Activated T-cell treated with anti-CD3 and anti-CD28 coated beads, Interleukin-2, amount 50 U/mL, for 4 hours (primary cell): ENCODE data around the gene SLC25A41. TPM values are rescaled to one million over a fixed set of nuclear protein-coding genes. Genes with fewer than 3 reads are reported as not detected.

Experiments used
- ATAC-seq, 2 donors: fragments of 200-7000 bp; cut with Tn5 transposase; one replicate each; pipeline ENCODE4 v1.10.0; 2021
- DNase-seq: peaks from one replicate; pipeline ENCODE4 v3.0.0-alpha.2; 2020
- H3K27me3 Mint-ChIP-seq: one replicate; pipeline ENCODE4 v1.8.0; 2021; ENCODE audit warnings: low read depth, mixed read lengths
- H3K36me3 Mint-ChIP-seq: one replicate; pipeline ENCODE4 v1.8.0; 2022; ENCODE audit warnings: mixed read lengths; ENCODE audit not compliant: insufficient read depth
- H3K4me1 Mint-ChIP-seq: one replicate; pipeline ENCODE4 v1.8.0; 2021; ENCODE audit warnings: low read depth, mixed read lengths
- H3K4me3 Mint-ChIP-seq: one replicate; pipeline ENCODE4 v1.8.0; 2021; ENCODE audit warnings: mild to moderate bottlenecking, moderate library complexity, mixed read lengths
- H3K9me3 Mint-ChIP-seq: one replicate; pipeline ENCODE4 v1.8.0; 2021; ENCODE audit warnings: mixed read lengths
- total RNA-seq, 3 donors: library from RNA; stranded (reverse); gene quantifications; one replicate each; pipeline ENCODE4 v1.2.1, GENCODE V29; 2021

Gene SLC25A41
- total RNA-seq, 3 donors from 2014 or later = not detected

GRCh38 chr19:6392221-6393073, 41.1 kb downstream of the SLC25A41 start:
- H3K4me1 Mint-ChIP-seq = peaks cover 24% of the 10 kb centered on the region
- DNase-seq = no peak
- H3K4me3 Mint-ChIP-seq = peak overlapping the region; percentile 96
- peaks cover 10% of the 10 kb centered on the region for H3K36me3 Mint-ChIP-seq
- peak in 1 of 2 donors; percentile 8 for ATAC-seq
- H3K27me3 Mint-ChIP-seq = no peaks in the 10 kb centered on the region
- no peaks in the 10 kb centered on the region for H3K9me3 Mint-ChIP-seq

GRCh38 chr19:6387372-6387771, 46.2 kb downstream of the SLC25A41 start:
- Mint-ChIP-seq H3K36me3 (peaks cover 27% of the 10 kb centered on the region), H3K4me1 (peaks cover 13% of the 10 kb centered on the region), H3K27me3 (no peaks in the 10 kb centered on the region), H3K9me3 (no peaks in the 10 kb centered on the region), H3K4me3 (no peak overlapping the region)
- ATAC-seq = no peak
- no peak for DNase-seq

- H3K4me1 Mint-ChIP-seq = no peaks in the 10 kb centered on the region
- H3K4me3 Mint-ChIP-seq = no peak overlapping the region
- H3K36me3 Mint-ChIP-seq = peaks cover 42% of the 10 kb centered on the region
Observed at GRCh38 chr19:6384381-6384780, 49.2 kb downstream of the SLC25A41 start.

GRCh38 chr19:6383188-6383587, 50.4 kb downstream of the SLC25A41 start:
- Mint-ChIP-seq H3K4me1 (no peaks in the 10 kb centered on the region), H3K27me3 (no peaks in the 10 kb centered on the region), H3K4me3 (no peak overlapping the region), H3K36me3 (peaks cover 41% of the 10 kb centered on the region), H3K9me3 (no peaks in the 10 kb centered on the region)
- ATAC-seq (no peak), DNase-seq (no peak)

More at GRCh38 chr19:6384381-6384780, 49.2 kb downstream of the SLC25A41 start:
- DNase-seq (no peak), ATAC-seq (no peak)
- no peaks in the 10 kb centered on the region for H3K9me3 Mint-ChIP-seq
- H3K27me3 Mint-ChIP-seq = no peaks in the 10 kb centered on the region

GRCh38 chr19:6381030-6381750, 52.4 kb downstream of the SLC25A41 start:
- Mint-ChIP-seq H3K27me3 (no peaks in the 10 kb centered on the region), H3K36me3 (peaks cover 35% of the 10 kb centered on the region)
- no peak for ATAC-seq

GRCh38 chr19:6379744-6380143, 53.8 kb downstream of the SLC25A41 start:
- Mint-ChIP-seq H3K4me1 (no peaks in the 10 kb centered on the region), H3K4me3 (no peak overlapping the region), H3K36me3 (peaks cover 27% of the 10 kb centered on the region), H3K27me3 (no peaks in the 10 kb centered on the region), H3K9me3 (no peaks in the 10 kb centered on the region)
- ATAC-seq (no peak), DNase-seq (no peak)

More at GRCh38 chr19:6381030-6381750, 52.4 kb downstream of the SLC25A41 start:
- Mint-ChIP-seq H3K4me3 (no peak overlapping the region), H3K4me1 (no peaks in the 10 kb centered on the region), H3K9me3 (no peaks in the 10 kb centered on the region)
- DNase-seq = no peak

- H3K4me1 Mint-ChIP-seq = peaks cover 4% of the 10 kb centered on the region
- ATAC-seq (no peak), DNase-seq (no peak)
- H3K4me3 Mint-ChIP-seq = no peak overlapping the region
- H3K9me3 Mint-ChIP-seq = no peaks in the 10 kb centered on the region
- H3K36me3 Mint-ChIP-seq = peaks cover 27% of the 10 kb centered on the region
- no peaks in the 10 kb centered on the region for H3K27me3 Mint-ChIP-seq
Observed at GRCh38 chr19:6378486-6378885, 55.1 kb downstream of the SLC25A41 start.

GRCh38 chr19:6378041-6378440, 55.5 kb downstream of the SLC25A41 start:
- no peaks in the 10 kb centered on the region for H3K27me3 Mint-ChIP-seq

GRCh38 chr19:6376512-6377190, 56.9 kb downstream of the SLC25A41 start:
- Mint-ChIP-seq H3K4me3 (no peak overlapping the region), H3K4me1 (peaks cover 8% of the 10 kb centered on the region), H3K9me3 (no peaks in the 10 kb centered on the region), H3K27me3 (no peaks in the 10 kb centered on the region), H3K36me3 (peaks cover 18% of the 10 kb centered on the region)
- ATAC-seq (no peak), DNase-seq (no peak)

More at GRCh38 chr19:6378041-6378440, 55.5 kb downstream of the SLC25A41 start:
- Mint-ChIP-seq H3K36me3 (peaks cover 24% of the 10 kb centered on the region), H3K4me3 (no peak overlapping the region), H3K9me3 (no peaks in the 10 kb centered on the region), H3K4me1 (peaks cover 4% of the 10 kb centered on the region)
- DNase-seq (no peak), ATAC-seq (no peak)

Other genes starting within 250 kb of the SLC25A41 start
- 100 to 1,000 TPM; 105 to 118 (median 109) TPM for gene MLLT1, start 153.8 kb downstream of the SLC25A41 start, total RNA-seq
- gene ACER1, start 100.2 kb downstream of the SLC25A41 start, total RNA-seq = under 1 TPM; 0.13 to 0.22 (median 0.15) TPM
- gene CLPP, start 72.2 kb downstream of the SLC25A41 start, total RNA-seq = 100 to 1,000 TPM; 228 to 249 (median 237) TPM
- 10 to 100 TPM; 28.8 to 37.7 (median 36.3) TPM for gene ALKBH7, start 61.0 kb downstream of the SLC25A41 start, total RNA-seq
- gene PSPN, start 57.8 kb downstream of the SLC25A41 start, total RNA-seq = 1 to 10 TPM; 1.4 to 1.9 (median 1.4) TPM
- gene GTF2F1, start 40.6 kb downstream of the SLC25A41 start, total RNA-seq = 10 to 100 TPM; 68.6 to 77.9 (median 75.1) TPM
- 100 to 1,000 TPM; 513 to 596 (median 530) TPM for gene KHSRP, start 9.0 kb downstream of the SLC25A41 start, total RNA-seq
- gene SLC25A23, start 26.0 kb upstream of the SLC25A41 start, total RNA-seq = 10 to 100 TPM; 10.5 to 12.4 (median 11.9) TPM
- 1 to 10 TPM; 1.6 to 1.8 (median 1.8) TPM for gene CRB3, start 30.5 kb upstream of the SLC25A41 start, total RNA-seq
- 10 to 100 TPM; 50.9 to 59.1 (median 55.8) TPM for gene DENND1C, start 48.0 kb upstream of the SLC25A41 start, total RNA-seq
- 1 to 10 TPM; 4.8 to 9.2 (median 7.8) TPM for gene TUBB4A, start 68.5 kb upstream of the SLC25A41 start, total RNA-seq
- gene TNFSF9, start 97.3 kb upstream of the SLC25A41 start, total RNA-seq = 1 to 10 TPM; 3.5 to 7.4 (median 3.8) TPM
- 10 to 100 TPM in 1 of 3 donors, 1 to 10 TPM in 2; 4.6 to 13.6 (median 6.6) TPM for gene CD70, start 157.4 kb upstream of the SLC25A41 start, total RNA-seq
- gene TNFSF14, start 236.4 kb upstream of the SLC25A41 start, total RNA-seq = 100 to 1,000 TPM; 244 to 279 (median 255) TPM